ENCODE measurements around the gene OSMR. TPM values are rescaled to one million over a fixed set of nuclear protein-coding genes. Genes with fewer than 3 reads are reported as not detected.
A peak's percentile ranks its signal among the peaks of the same experiment; 100 is the strongest.

Gene OSMR
- total RNA-seq, 1 donor: 174 TPM

- Histone ChIP-seq H3K4me3 (ENCODE audit: insufficient read depth, low read length) (no peak overlapping the region), H3K27me3 (ENCODE audit: insufficient read depth, low read length) (no peaks in the 10 kb centered on the region), H3K36me3 (ENCODE audit: insufficient read depth, low read length) (no peaks in the 10 kb centered on the region), H4K20me1 (ENCODE audit: insufficient read depth, low read length) (no peaks in the 10 kb centered on the region), H2AFZ (ENCODE audit: low read length) (no peak overlapping the region), H3K27ac (ENCODE audit: low read depth, low read length) (no peak overlapping the region), H3K79me2 (ENCODE audit: insufficient read depth, low read length) (no peaks in the 10 kb centered on the region), H3K4me1 (ENCODE audit: insufficient read depth, low read length) (peaks cover 10% of the 10 kb centered on the region), H3K9me3 (ENCODE audit: low read depth, low read length) (no peaks in the 10 kb centered on the region), H3K4me2 (ENCODE audit: insufficient read depth, low read length) (no peak overlapping the region)
- no peak for DNase-seq (ENCODE audit: insufficient read length, low spot score, missing footprints)
- TF ChIP-seq CTCF (IDR thresholded peaks at IDR 0.05; ENCODE audit: extremely low read depth, low read depth, low read length): no peak
Observed at GRCh38 chr5:38800515-38800914, 45.3 kb upstream of the OSMR start.

- H3K27ac ChIP-seq (ENCODE audit: low read depth, low read length): no peak overlapping the region
- H3K4me3 ChIP-seq (ENCODE audit: insufficient read depth, low read length): no peak overlapping the region
- no peaks in the 10 kb centered on the region for H3K9me3 ChIP-seq (ENCODE audit: low read depth, low read length)
- H3K79me2 ChIP-seq (ENCODE audit: insufficient read depth, low read length): no peaks in the 10 kb centered on the region
- DNase-seq (ENCODE audit: insufficient read length, low spot score, missing footprints): no peak
- peaks cover 15% of the 10 kb centered on the region for H3K4me1 ChIP-seq (ENCODE audit: insufficient read depth, low read length)
- no peaks in the 10 kb centered on the region for H4K20me1 ChIP-seq (ENCODE audit: insufficient read depth, low read length)
- no peak overlapping the region for H2AFZ ChIP-seq (ENCODE audit: low read length)
- H3K36me3 ChIP-seq (ENCODE audit: insufficient read depth, low read length): no peaks in the 10 kb centered on the region
- no peak overlapping the region for H3K4me2 ChIP-seq (ENCODE audit: insufficient read depth, low read length)
- H3K27me3 ChIP-seq (ENCODE audit: insufficient read depth, low read length): no peaks in the 10 kb centered on the region
- TF ChIP-seq CTCF (IDR thresholded peaks at IDR 0.05; ENCODE audit: extremely low read depth, low read depth, low read length): no peak
Observed at GRCh38 chr5:38802125-38802524, 43.7 kb upstream of the OSMR start.

- Histone ChIP-seq H3K79me2 (ENCODE audit: insufficient read depth, low read length) (no peaks in the 10 kb centered on the region), H3K4me1 (ENCODE audit: insufficient read depth, low read length) (peaks cover 27% of the 10 kb centered on the region), H3K36me3 (ENCODE audit: insufficient read depth, low read length) (no peaks in the 10 kb centered on the region), H3K4me3 (ENCODE audit: insufficient read depth, low read length) (no peak overlapping the region), H3K9me3 (ENCODE audit: low read depth, low read length) (no peaks in the 10 kb centered on the region), H3K27me3 (ENCODE audit: insufficient read depth, low read length) (no peaks in the 10 kb centered on the region), H4K20me1 (ENCODE audit: insufficient read depth, low read length) (no peaks in the 10 kb centered on the region), H2AFZ (ENCODE audit: low read length) (no peak overlapping the region), H3K4me2 (ENCODE audit: insufficient read depth, low read length) (no peak overlapping the region), H3K27ac (ENCODE audit: low read depth, low read length) (no peak overlapping the region)
- peak; percentile 39 for DNase-seq (ENCODE audit: insufficient read length, low spot score, missing footprints)
- no peak for TF ChIP-seq CTCF (IDR thresholded peaks at IDR 0.05; ENCODE audit: extremely low read depth, low read depth, low read length)
Observed at GRCh38 chr5:38803246-38803645, 42.6 kb upstream of the OSMR start.

GRCh38 chr5:38806775-38807258 lies 39.0 kb upstream of the OSMR start:
- Histone ChIP-seq H4K20me1 (ENCODE audit: insufficient read depth, low read length) (no peaks in the 10 kb centered on the region), H3K27me3 (ENCODE audit: insufficient read depth, low read length) (no peaks in the 10 kb centered on the region), H3K4me2 (ENCODE audit: insufficient read depth, low read length) (peak overlapping the region; percentile 49), H3K9me3 (ENCODE audit: low read depth, low read length) (no peaks in the 10 kb centered on the region), H2AFZ (ENCODE audit: low read length) (no peak overlapping the region), H3K27ac (ENCODE audit: low read depth, low read length) (peak overlapping the region; percentile 69), H3K36me3 (ENCODE audit: insufficient read depth, low read length) (no peaks in the 10 kb centered on the region), H3K4me3 (ENCODE audit: insufficient read depth, low read length) (no peak overlapping the region), H3K79me2 (ENCODE audit: insufficient read depth, low read length) (no peaks in the 10 kb centered on the region), H3K4me1 (ENCODE audit: insufficient read depth, low read length) (peaks cover 41% of the 10 kb centered on the region)
- peak; percentile 94 for DNase-seq (ENCODE audit: insufficient read length, low spot score, missing footprints)
- no peak for TF ChIP-seq CTCF (IDR thresholded peaks at IDR 0.05; ENCODE audit: extremely low read depth, low read depth, low read length)
